ENCODE data around the gene PGBD1. TPM values are rescaled to one million over a fixed set of nuclear protein-coding genes. Genes with fewer than 3 reads are reported as not detected.
A peak's percentile ranks its signal among the peaks of the same experiment; 100 is the strongest.

The PGBD1 gene
- total and polyA plus RNA-seq, 12 donors, result 1.1 to 7.9 (median 3.2) TPM

GRCh38 chr6:28266563-28266961 is 14.8 kb upstream of the PGBD1 start:
- Histone ChIP-seq H3K4me3 (peak overlapping the region in 2 of 4 donors; percentile 75 to 82), H3K9me3 (replicated peaks in 1 of 3) (no peaks in the 10 kb centered on the region), H3K4me1 (replicated peaks in 1 of 2) (peaks cover 14 to 32% of the 10 kb centered on the region in 2 donors), H3K27me3 (no peaks in the 10 kb centered on the region), H3K27ac (peak overlapping the region in 4 of 5 donors; percentile 53 to 89 (median 82)), H3K36me3 (replicated peaks in 1 of 2) (no peaks in the 10 kb centered on the region)
- DNase-seq, result no peak
- no peak for TF ChIP-seq CTCF (IDR thresholded peaks at IDR 0.05)
- no peak for TF ChIP-seq POLR2A (IDR thresholded peaks at IDR 0.05)
- intact Hi-C loops (cut with DNase I), result no loop called here
- 2 to 7% (median 5%) methylated on average over 5 of the region's 5 CpGs for WGBS, 4 donors

- Histone ChIP-seq H3K36me3 (replicated peaks in 1 of 2) (peaks cover 0 to 5% of the 10 kb centered on the region in 2 donors), H3K27me3 (no peaks in the 10 kb centered on the region), H3K4me1 (replicated peaks in 1 of 2) (peaks cover 14 to 32% of the 10 kb centered on the region in 2 donors), H3K9me3 (replicated peaks in 1 of 3) (no peaks in the 10 kb centered on the region), H3K27ac (peak within 1 kb of the TSS; percentile 53 to 89 (median 78)), H3K4me3 (peak within 1 kb of the TSS; percentile 36 to 82 (median 72))
- DNase-seq, result peak; percentile 79 to 88 (median 82)
- 0 to 1% (median 1%) methylated on average over 20 to 32 of the region's 32 CpGs for WGBS, 4 donors
- intact Hi-C loops (cut with DNase I), result no loop called here
- TF ChIP-seq CTCF (IDR thresholded peaks at IDR 0.05) (no peak), POLR2A (IDR thresholded peaks at IDR 0.05) (peak; percentile 76 to 81)
Observed at GRCh38 chr6:28266962-28267694, 14.2 kb upstream of the PGBD1 start, which contains the start of gene ZSCAN26. Gene ZSCAN26 (plus strand): TSS chr6:28267143. CDS start chr6:28271920, 4,777 bp downstream.

GRCh38 chr6:28267695-28268059 is 13.7 kb upstream of the PGBD1 start:
- H3K27me3 ChIP-seq, result no peaks in the 10 kb centered on the region
- intact Hi-C loops (cut with DNase I), result no loop called here
- H3K4me3 ChIP-seq, result peak overlapping the region in 3 of 4 donors; percentile 69 to 82 (median 75)
- peaks cover 0 to 11% of the 10 kb centered on the region in 2 donors for H3K36me3 ChIP-seq (replicated peaks in 1 of 2)
- no peaks in the 10 kb centered on the region for H3K9me3 ChIP-seq (replicated peaks in 1 of 3)
- no peak for TF ChIP-seq POLR2A (IDR thresholded peaks at IDR 0.05)
- no peak for TF ChIP-seq CTCF (IDR thresholded peaks at IDR 0.05)
- WGBS, 4 donors, result 0 to 7% (median 4%) methylated on average over 1 of the region's 1 CpG
- DNase-seq, result no peak
- H3K4me1 ChIP-seq (replicated peaks in 1 of 2), result peaks cover 14 to 32% of the 10 kb centered on the region in 2 donors
- peak overlapping the region in 4 of 5 donors; percentile 64 to 89 (median 82) for H3K27ac ChIP-seq

GRCh38 chr6:28269492-28269891 is 11.9 kb upstream of the PGBD1 start:
- intact Hi-C loops (cut with DNase I), result no loop called here
- H3K27me3 ChIP-seq, result no peaks in the 10 kb centered on the region

More at GRCh38 chr6:28269492-28269891, 11.9 kb upstream of the PGBD1 start:
- DNase-seq, result peak in 2 of 7 donors; percentile 12 to 31
- Histone ChIP-seq H3K27ac (peak overlapping the region in 1 of 5 donors; percentile 55), H3K9me3 (replicated peaks in 1 of 3) (no peaks in the 10 kb centered on the region), H3K36me3 (replicated peaks in 1 of 2) (peaks cover 0 to 29% of the 10 kb centered on the region in 2 donors), H3K4me1 (replicated peaks in 1 of 2) (peaks cover 14 to 32% of the 10 kb centered on the region in 2 donors), H3K4me3 (no peak overlapping the region)
- TF ChIP-seq POLR2A (IDR thresholded peaks at IDR 0.05), result peak in 1 of 2 donors; percentile 21
- no peak for TF ChIP-seq CTCF (IDR thresholded peaks at IDR 0.05)
